NT2/D1 (cell line): Measurements from ENCODE around the gene TPCN1.

Experiments used
- SUZ12 ChIP-seq: IDR thresholded peaks from 2 replicates; pipeline ENCODE4 v1.6.1; 2011; ENCODE audit not compliant: insufficient read length, insufficient read depth; ENCODE audit errors: extremely low read depth
- YY1 ChIP-seq: IDR thresholded peaks from 2 replicates; pipeline ENCODE4 v1.6.1; 2011; ENCODE audit not compliant: insufficient read length, insufficient read depth
- ZNF274 ChIP-seq: IDR thresholded peaks from 2 replicates; pipeline ENCODE4 v1.6.1; 2011; ENCODE audit warnings: mild to moderate bottlenecking, low read depth, low read length

DNA sequence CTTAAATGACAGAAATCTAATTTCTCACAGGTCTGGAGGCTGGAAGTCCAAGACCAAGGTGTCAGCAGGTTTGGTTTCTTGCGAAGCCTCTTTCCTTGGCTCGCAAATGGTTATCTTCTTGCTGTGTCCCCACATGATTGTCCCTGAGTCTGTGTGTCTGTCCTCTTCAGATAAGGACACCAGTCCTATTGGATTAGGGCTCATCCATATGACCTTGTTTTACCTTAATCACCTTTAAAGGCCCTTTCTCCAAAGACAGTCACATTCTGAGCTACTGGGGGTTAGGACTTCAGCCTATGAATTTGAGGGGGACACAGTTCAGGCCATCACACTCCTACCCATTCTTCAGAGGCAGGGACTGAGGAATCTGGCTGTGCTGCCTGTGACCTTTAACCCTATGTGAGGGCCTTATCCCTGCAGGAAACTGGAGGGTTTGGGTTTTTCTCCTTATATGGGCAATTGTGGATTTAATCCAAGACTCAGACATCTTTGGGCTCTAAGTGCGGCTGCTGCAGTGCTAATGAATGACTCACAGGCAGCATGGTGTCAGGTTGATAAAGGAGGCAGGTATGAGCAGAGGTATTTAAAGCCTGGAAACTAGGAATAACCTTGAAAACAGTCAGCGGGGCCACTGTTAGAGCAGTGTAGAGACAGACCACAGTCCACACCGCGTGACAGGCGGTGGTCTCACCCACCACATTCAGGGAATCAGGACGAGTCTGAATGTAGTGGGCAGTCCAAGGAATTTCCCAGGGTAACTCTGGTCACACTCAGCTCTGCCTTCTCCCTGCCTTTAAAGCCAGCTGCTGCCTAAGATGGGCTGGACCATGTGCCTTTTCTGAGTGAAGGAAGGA lies 10.2 kb downstream of the TPCN1 start:
- no peak for TF ChIP-seq YY1
- no peak for TF ChIP-seq SUZ12
- no peak for TF ChIP-seq ZNF274
